Esophagus squamous epithelium (tissue), 4 donors: ENCODE measurements around the gene TRAF2.

Source experiments
- CTCF ChIP-seq, 6 experiments: fragments of 450-650 bp in 4 of 6; fragments of 200-600 bp in 2 of 6; sonication (generic) in 2 of 6; IDR thresholded peaks; one replicate each; pipeline ENCODE4 v1.5.1; 2016 to 2019; ENCODE audit warnings: antibody characterized with exemption in 6 of 6, mild to moderate bottlenecking in 4 of 6, moderate library complexity in 4 of 6
- POLR2A ChIP-seq, 4 donors: fragments of 450-650 bp; IDR thresholded peaks; one replicate each; pipeline ENCODE4 v1.6.1; 2017; ENCODE audit warnings: antibody characterized with exemption in 4 of 4, mild to moderate bottlenecking in 4 of 4, moderate library complexity in 3 of 4

- TF ChIP-seq CTCF (IDR thresholded peaks at IDR 0.05): no peak
- no peak for TF ChIP-seq POLR2A (IDR thresholded peaks at IDR 0.05)
Observed at GRCh38 chr9:136972743-136973142, 86.4 kb downstream of the TRAF2 start.
